IPS-15b (cell line): Measurements from ENCODE around the gene PLXNB3.

ENCODE experiments used
- H3K27me3 ChIP-seq: one replicate; pipeline ENCODE4 v1.6.1; 2013; ENCODE audit warnings: low read length; ENCODE audit not compliant: control insufficient read depth, insufficient read depth
- H3K36me3 ChIP-seq: one replicate; pipeline ENCODE4 v1.6.1; 2013; ENCODE audit warnings: low read length; ENCODE audit not compliant: control insufficient read depth, insufficient read depth
- H3K4me1 ChIP-seq: one replicate; pipeline ENCODE4 v1.6.1; 2013; ENCODE audit warnings: mild to moderate bottlenecking, low read length; ENCODE audit not compliant: control insufficient read depth, insufficient read depth
- H3K4me3 ChIP-seq: one replicate; pipeline ENCODE4 v1.5.1; 2013; ENCODE audit warnings: low read depth, low read length
- H3K9ac ChIP-seq: one replicate; pipeline ENCODE4 v1.6.1; 2013; ENCODE audit warnings: low read depth, mild to moderate bottlenecking, low read length
- H3K9me3 ChIP-seq: one replicate; pipeline ENCODE4 v1.6.1; 2013; ENCODE audit warnings: mild to moderate bottlenecking, low read length; ENCODE audit not compliant: control insufficient read depth, insufficient read depth

Gene PLXNB3

DNA sequence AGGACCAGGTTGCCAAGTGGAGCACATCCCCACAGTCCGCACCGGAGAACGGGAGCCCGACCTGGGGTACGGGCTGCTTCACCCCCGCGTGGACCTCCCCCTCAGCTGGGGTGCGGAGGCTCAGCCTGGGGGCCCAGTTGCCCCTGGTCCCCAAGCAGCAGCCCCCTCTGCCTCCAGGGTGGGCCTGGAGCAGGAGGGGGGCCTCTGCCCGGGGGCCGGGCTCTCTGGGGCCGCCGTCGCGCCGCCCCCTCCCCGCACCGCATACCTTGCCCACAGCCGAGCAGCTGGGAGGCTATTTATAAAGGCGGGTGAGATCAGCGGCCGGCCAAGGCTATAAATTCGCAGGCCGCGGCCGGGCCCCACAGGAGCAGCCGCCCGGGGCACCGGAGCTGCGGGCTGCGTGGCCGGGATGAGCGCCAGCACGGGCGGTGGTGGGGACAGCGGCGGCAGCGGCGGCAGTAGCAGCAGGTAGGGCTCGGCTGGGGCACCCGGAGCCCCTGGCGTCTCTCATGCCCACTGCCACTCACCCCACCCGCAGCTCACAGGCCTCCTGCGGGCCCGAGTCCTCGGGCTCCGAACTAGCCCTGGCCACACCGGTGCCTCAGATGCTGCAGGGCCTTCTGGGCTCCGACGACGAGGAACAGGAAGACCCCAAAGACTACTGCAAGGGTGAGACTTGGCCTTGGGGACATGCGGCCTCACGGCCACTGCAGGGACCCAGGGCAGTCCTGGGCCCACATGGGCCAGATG lies 16.8 kb downstream of the PLXNB3 start, which contains the start of gene SRPK3:
Gene SRPK3, plus strand, starts transcription at position 364 of the 750 bp plus-strand sequence. Its CDS starts 46 bp downstream, at position 410.
- H3K4me3 ChIP-seq, result no peak within 1 kb of the TSS
- H3K9me3 ChIP-seq, result no peaks in the 10 kb centered on the region

GRCh38 chrX:153781428-153782047 lies 17.5 kb downstream of the PLXNB3 start:
- Histone ChIP-seq H3K36me3 (peaks cover 12% of the 10 kb centered on the region), H3K4me1 (no peaks in the 10 kb centered on the region), H3K9ac (no peak overlapping the region), H3K9me3 (no peaks in the 10 kb centered on the region), H3K4me3 (no peak overlapping the region), H3K27me3 (no peaks in the 10 kb centered on the region)

More for the DNA sequence above, 16.8 kb downstream of the PLXNB3 start, which contains the start of gene SRPK3:
- no peaks in the 10 kb centered on the region for H3K27me3 ChIP-seq
- peaks cover 7% of the 10 kb centered on the region for H3K36me3 ChIP-seq
- H3K4me1 ChIP-seq, result no peaks in the 10 kb centered on the region
- H3K9ac ChIP-seq, result no peak within 1 kb of the TSS

DNA sequence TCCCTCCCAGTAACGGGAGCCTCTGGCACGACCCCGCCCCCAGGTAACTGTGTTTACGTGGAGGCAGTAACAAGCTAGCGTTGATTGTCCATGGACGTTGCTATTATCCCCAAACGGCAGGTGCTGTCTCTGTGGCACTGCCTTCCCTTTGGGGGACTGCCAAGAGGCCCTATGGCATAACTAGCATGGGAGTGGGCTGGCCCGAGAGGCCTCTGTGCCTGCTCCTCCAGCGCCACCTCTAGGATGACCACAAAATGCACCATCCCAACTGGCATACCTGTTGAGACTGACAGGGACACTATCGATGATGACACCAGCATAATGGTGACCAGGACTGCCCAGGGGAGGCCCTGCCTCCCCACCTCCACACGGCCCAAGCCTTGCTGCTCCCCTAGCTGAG lies 18.3 kb downstream of the PLXNB3 start:
- H3K27me3 ChIP-seq, result no peaks in the 10 kb centered on the region
- H3K36me3 ChIP-seq, result peaks cover 12% of the 10 kb centered on the region
- H3K9ac ChIP-seq, result no peak overlapping the region
- peaks cover 3% of the 10 kb centered on the region for H3K9me3 ChIP-seq
- H3K4me1 ChIP-seq, result no peaks in the 10 kb centered on the region
- H3K4me3 ChIP-seq, result no peak overlapping the region

DNA sequence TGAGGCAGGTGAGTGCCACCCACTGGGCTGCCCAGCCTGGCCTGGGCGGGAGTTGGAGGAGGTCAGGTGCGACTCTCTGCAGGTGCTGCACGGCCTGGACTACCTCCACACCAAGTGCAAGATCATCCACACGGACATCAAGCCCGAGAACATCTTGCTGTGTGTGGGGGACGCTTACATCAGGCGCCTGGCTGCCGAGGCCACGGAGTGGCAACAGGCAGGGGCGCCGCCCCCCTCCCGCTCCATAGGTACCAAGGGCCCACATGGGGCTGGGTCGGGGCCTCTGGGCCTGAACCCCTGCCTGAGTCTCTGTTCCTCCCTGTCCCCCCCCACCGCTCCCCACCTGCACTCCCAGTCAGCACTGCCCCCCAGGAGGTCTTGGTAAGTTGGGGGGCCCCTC lies 18.8 kb downstream of the PLXNB3 start:
- no peaks in the 10 kb centered on the region for H3K27me3 ChIP-seq
- no peaks in the 10 kb centered on the region for H3K4me1 ChIP-seq
- no peak overlapping the region for H3K4me3 ChIP-seq
- peaks cover 12% of the 10 kb centered on the region for H3K36me3 ChIP-seq
- H3K9ac ChIP-seq, result no peak overlapping the region
- peaks cover 5% of the 10 kb centered on the region for H3K9me3 ChIP-seq

DNA sequence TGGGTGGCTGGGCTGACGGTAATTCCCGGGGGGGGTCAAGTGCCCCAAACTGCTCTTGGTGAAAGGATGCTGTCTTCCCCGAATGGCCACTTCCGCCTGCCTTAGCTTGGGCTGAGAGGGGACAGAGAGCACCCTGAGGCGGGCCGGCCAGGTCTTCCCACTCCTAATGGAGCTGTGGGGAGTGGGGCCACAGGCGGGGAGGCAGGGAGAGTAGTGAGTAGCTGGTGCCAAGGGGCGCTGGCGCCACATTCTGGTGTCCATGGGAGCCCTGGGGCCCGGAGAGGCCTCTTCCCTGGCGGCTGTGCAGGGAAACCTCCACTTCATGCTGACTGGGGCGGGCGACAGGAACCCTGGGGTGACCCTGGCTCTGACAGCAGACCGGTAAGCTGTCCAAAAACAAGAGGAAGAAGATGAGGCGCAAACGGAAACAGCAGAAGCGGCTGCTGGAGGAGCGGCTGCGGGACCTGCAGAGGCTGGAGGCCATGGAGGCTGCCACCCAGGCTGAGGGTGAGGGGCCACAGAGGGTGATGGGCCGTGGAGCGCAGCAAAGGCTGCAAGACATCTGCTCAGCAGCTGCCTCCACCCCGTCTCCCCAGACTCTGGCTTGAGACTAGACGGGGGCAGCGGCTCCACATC lies 19.4 kb downstream of the PLXNB3 start:
- H3K9ac ChIP-seq, result no peak overlapping the region
- H3K27me3 ChIP-seq, result no peaks in the 10 kb centered on the region
- peaks cover 5% of the 10 kb centered on the region for H3K9me3 ChIP-seq
- H3K36me3 ChIP-seq, result peaks cover 14% of the 10 kb centered on the region
- H3K4me3 ChIP-seq, result no peak overlapping the region
- H3K4me1 ChIP-seq, result no peaks in the 10 kb centered on the region

DNA sequence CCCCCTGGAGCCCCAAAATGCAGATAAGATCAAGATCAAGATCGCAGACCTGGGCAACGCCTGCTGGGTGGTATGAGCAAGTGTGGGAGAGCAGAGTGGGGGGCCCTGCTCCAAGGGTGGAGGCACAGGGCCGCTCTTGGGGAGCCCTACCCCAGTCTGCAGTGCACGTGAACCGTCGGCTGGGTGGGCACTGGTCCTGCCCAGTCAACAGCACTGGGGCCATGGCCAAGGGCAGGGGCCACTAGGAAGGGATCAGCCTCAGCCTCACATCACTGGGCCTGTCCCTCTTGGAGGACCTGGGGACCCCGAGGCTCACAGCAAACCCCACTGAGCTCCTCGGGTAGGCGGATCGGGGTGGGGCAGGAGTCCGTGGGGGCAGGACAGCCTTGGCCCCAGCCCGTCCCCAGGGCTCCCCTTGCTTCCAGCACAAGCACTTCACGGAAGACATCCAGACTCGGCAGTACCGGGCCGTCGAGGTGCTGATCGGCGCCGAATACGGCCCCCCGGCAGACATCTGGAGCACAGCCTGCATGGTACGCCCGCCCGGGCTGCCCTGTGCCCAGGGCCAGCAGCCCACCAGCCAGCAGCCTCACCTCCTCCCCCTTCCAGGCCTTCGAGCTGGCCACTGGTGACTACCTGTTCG lies 20.4 kb downstream of the PLXNB3 start:
- Histone ChIP-seq H3K4me3 (no peak overlapping the region), H3K4me1 (no peaks in the 10 kb centered on the region), H3K27me3 (no peaks in the 10 kb centered on the region), H3K9me3 (peaks cover 5% of the 10 kb centered on the region), H3K36me3 (peaks cover 17% of the 10 kb centered on the region), H3K9ac (no peak overlapping the region)

DNA sequence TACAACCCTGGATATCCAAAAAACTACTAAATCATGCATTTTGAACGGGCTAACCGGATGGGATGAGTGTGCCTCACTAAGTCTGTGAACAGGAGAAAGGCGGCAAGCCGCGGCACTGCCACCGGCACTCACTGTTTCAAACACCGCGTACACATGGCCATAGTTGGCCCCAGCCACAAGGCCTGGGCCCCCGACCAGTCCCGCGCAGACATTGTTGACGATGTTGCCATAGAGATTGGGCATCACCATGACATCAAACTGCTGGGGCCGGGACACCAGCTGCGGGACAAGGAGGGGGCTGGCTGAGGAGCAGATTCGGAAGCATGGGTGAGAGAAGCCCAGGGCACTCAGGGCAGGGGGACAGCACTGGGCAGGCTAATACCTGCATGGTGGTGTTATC lies 22.6 kb downstream of the PLXNB3 start:
- peaks cover 26% of the 10 kb centered on the region for H3K36me3 ChIP-seq

GRCh38 chrX:153789654-153790053 lies 25.6 kb downstream of the PLXNB3 start:
- peaks cover 10% of the 10 kb centered on the region for H3K9me3 ChIP-seq
- H3K4me1 ChIP-seq, result no peaks in the 10 kb centered on the region
- peaks cover 22% of the 10 kb centered on the region for H3K36me3 ChIP-seq
- H3K9ac ChIP-seq, result no peak overlapping the region
- H3K4me3 ChIP-seq, result no peak overlapping the region
- no peaks in the 10 kb centered on the region for H3K27me3 ChIP-seq

More for the DNA sequence above, 22.6 kb downstream of the PLXNB3 start:
- H3K9me3 ChIP-seq, result peaks cover 5% of the 10 kb centered on the region
- H3K4me1 ChIP-seq, result no peaks in the 10 kb centered on the region
- no peak overlapping the region for H3K4me3 ChIP-seq
- no peak overlapping the region for H3K9ac ChIP-seq
- no peaks in the 10 kb centered on the region for H3K27me3 ChIP-seq

DNA sequence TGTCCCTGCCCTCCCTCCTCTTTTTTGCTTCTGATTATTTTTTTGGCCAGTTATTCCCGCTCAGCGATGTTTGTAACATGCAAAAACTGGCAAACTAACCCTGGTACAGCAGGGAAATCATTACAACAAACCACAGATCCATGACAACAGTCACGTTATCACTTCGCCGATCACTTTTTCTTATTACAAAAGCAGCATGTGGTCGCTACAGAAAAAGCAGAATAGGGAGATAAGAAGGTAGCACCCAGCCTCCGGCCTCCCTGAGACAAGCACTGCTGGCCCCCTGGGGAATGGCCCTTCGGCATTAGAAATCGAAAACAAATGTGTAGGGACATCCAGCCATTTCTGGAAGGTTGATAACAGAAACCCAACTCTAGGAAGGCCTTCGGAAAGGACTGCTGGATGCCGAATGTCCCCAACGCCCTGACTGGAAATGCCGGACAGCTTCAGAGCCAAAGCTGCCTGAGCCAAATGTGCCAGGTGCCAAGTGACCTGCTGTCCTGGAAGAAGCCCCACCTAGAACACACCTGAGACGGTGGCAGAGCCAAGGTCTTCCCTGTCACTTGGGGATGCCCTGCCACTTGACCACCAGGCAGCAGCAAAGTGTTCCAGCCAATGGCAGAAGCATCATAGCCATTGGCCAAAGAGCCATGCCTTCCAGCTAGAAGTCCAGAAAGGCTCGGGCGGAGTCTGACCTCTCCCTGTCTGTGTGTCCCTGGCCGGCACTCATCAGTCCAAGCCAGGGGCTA lies 27.2 kb downstream of the PLXNB3 start:
- peaks cover 10% of the 10 kb centered on the region for H3K9me3 ChIP-seq
- H3K9ac ChIP-seq, result no peak overlapping the region
- H3K4me3 ChIP-seq, result no peak overlapping the region
- no peaks in the 10 kb centered on the region for H3K4me1 ChIP-seq
- no peaks in the 10 kb centered on the region for H3K27me3 ChIP-seq
- peaks cover 19% of the 10 kb centered on the region for H3K36me3 ChIP-seq

- H3K36me3 ChIP-seq, result peaks cover 27% of the 10 kb centered on the region
- H3K9ac ChIP-seq, result peak overlapping the region; percentile 5
- no peaks in the 10 kb centered on the region for H3K27me3 ChIP-seq
- no peaks in the 10 kb centered on the region for H3K4me1 ChIP-seq
- H3K9me3 ChIP-seq, result peaks cover 7% of the 10 kb centered on the region
- H3K4me3 ChIP-seq, result no peak overlapping the region
These were observed 28.3 kb downstream of the PLXNB3 start for GRCh38 chrX:153792368-153792767.

GRCh38 chrX:153793291-153793690 lies 29.2 kb downstream of the PLXNB3 start:
- H3K4me3 ChIP-seq, result peak overlapping the region; percentile 71
- H3K9me3 ChIP-seq, result peaks cover 6% of the 10 kb centered on the region
- no peaks in the 10 kb centered on the region for H3K4me1 ChIP-seq
- H3K9ac ChIP-seq, result peak overlapping the region; percentile 54
- peaks cover 34% of the 10 kb centered on the region for H3K36me3 ChIP-seq
- H3K27me3 ChIP-seq, result no peaks in the 10 kb centered on the region
